ENCODE measurements around the gene DNAAF8.

The DNAAF8 gene

GRCh38 chr16:4734063-4734729 is at the start of gene DNAAF8, which contains the start of gene ANKS3:
Gene DNAAF8, plus strand, starts transcription at chr16:4734537. Its CDS starts 1,978 bp downstream, at chr16:4736515.
Gene ANKS3, minus strand, starts transcription at chr16:4734271. Its CDS starts 4,122 bp downstream, at chr16:4730149.
- DNase-seq = peak; percentile 81

- DNase-seq = no peak
Measured at GRCh38 chr16:4684763-4685162, 49.6 kb upstream of the DNAAF8 start.

GRCh38 chr16:4685292-4685691 is 49.0 kb upstream of the DNAAF8 start:
- DNase-seq = no peak

- no peak for DNase-seq
Measured at GRCh38 chr16:4685776-4686496, 48.4 kb upstream of the DNAAF8 start.

- DNase-seq = no peak
Measured at GRCh38 chr16:4686497-4687210, 47.7 kb upstream of the DNAAF8 start.

- no peak for DNase-seq
Measured at GRCh38 chr16:4687416-4687815, 46.9 kb upstream of the DNAAF8 start.

GRCh38 chr16:4687946-4688673 is 46.2 kb upstream of the DNAAF8 start:
- no peak for DNase-seq

GRCh38 chr16:4688674-4689045 is 45.7 kb upstream of the DNAAF8 start:
- no peak for DNase-seq

- DNase-seq = no peak
Measured at GRCh38 chr16:4689091-4689671, 45.2 kb upstream of the DNAAF8 start.

GRCh38 chr16:4689864-4690704 is 44.3 kb upstream of the DNAAF8 start:
- DNase-seq = no peak

- no peak for DNase-seq
Measured at GRCh38 chr16:4690946-4691665, 43.2 kb upstream of the DNAAF8 start.

GRCh38 chr16:4691666-4692412 is 42.5 kb upstream of the DNAAF8 start:
- no peak for DNase-seq

- DNase-seq = no peak
Measured at GRCh38 chr16:4692460-4693295, 41.7 kb upstream of the DNAAF8 start.

- peak; percentile 95 for DNase-seq
Measured at GRCh38 chr16:4693296-4693955, 40.9 kb upstream of the DNAAF8 start, which contains the start of gene NUDT16L1. Gene NUDT16L1, plus strand, starts transcription at chr16:4693562. Its CDS starts 165 bp downstream, at chr16:4693727.

GRCh38 chr16:4693956-4694641 is 40.2 kb upstream of the DNAAF8 start:
- DNase-seq = no peak

GRCh38 chr16:4694642-4695451 is 39.5 kb upstream of the DNAAF8 start:
- DNase-seq = no peak

Measured in NCI-H1092 (cell line).